GM12878 (cell line): Measurements from ENCODE around the gene BSCL2. TPM values are rescaled to one million over a fixed set of nuclear protein-coding genes. Genes with fewer than 3 reads are reported as not detected.
A peak's percentile ranks its signal among the peaks of the same experiment; 100 is the strongest.

Experiments
- BCL3 ChIP-seq: IDR thresholded peaks from 2 replicates; pipeline ENCODE4 v1.6.1; 2011; ENCODE audit warnings: borderline replicate concordance, low read depth, mild to moderate bottlenecking, moderate library complexity, low read length; ENCODE audit not compliant: insufficient read depth, poor library complexity, severe bottlenecking
- CREB1 ChIP-seq: IDR thresholded peaks from 2 replicates; pipeline ENCODE4 v1.6.1; 2012; ENCODE audit warnings: low read depth, mild to moderate bottlenecking, inconsistent platforms
- GABPA ChIP-seq: IDR thresholded peaks from 2 replicates; pipeline ENCODE4 v1.6.1; 2014; ENCODE audit warnings: antibody characterized with exemption, low read depth, mild to moderate bottlenecking, inconsistent platforms
- HCFC1 ChIP-seq: fragments of 150-350 bp; IDR thresholded peaks from 2 replicates; pipeline ENCODE4 v1.6.1; 2014; ENCODE audit warnings: low read length
- POU2F2 ChIP-seq: IDR thresholded peaks from 3 replicates; pipeline ENCODE4 v1.6.1; 2011; ENCODE audit warnings: low read depth, mild to moderate bottlenecking, low read length, borderline replicate concordance
- RCOR1 ChIP-seq: conservative IDR thresholded peaks from 2 replicates; pipeline ENCODE4 v1.6.1; 2012; ENCODE audit warnings: low read depth, low read length, improper control_type of control experiment
- RUNX3 ChIP-seq: IDR thresholded peaks from 2 replicates; pipeline ENCODE4 v1.6.1; 2012; ENCODE audit warnings: low read length, inconsistent platforms
- SKIL ChIP-seq: fragments of 450-650 bp; IDR thresholded peaks from 2 replicates; pipeline ENCODE4 v1.6.1; 2017; ENCODE audit warnings: mild to moderate bottlenecking, low read depth, inconsistent platforms; ENCODE audit not compliant: poor library complexity, severe bottlenecking
- SMC3 ChIP-seq: IDR thresholded peaks from 2 replicates; pipeline ENCODE4 v1.6.1; 2011; ENCODE audit warnings: low read length, improper control_type of control experiment, borderline replicate concordance
- STAT3 ChIP-seq: IDR thresholded peaks from 2 replicates; pipeline ENCODE4 v1.6.1; 2011; ENCODE audit warnings: low read depth, low read length, improper control_type of control experiment
- WRNIP1 ChIP-seq: IDR thresholded peaks from 2 replicates; pipeline ENCODE4 v1.6.1; 2011; ENCODE audit warnings: low read depth, low read length, improper control_type of control experiment, borderline replicate concordance
- ZBTB33 ChIP-seq: fragments of 450-650 bp; IDR thresholded peaks from 2 replicates; pipeline ENCODE4 v1.6.1; 2017; ENCODE audit warnings: mild to moderate bottlenecking
- ZNF217 ChIP-seq: fragments of 450-650 bp; IDR thresholded peaks from 2 replicates; pipeline ENCODE4 v1.6.1; 2017; ENCODE audit warnings: antibody characterized with exemption, mild to moderate bottlenecking
- polyA plus RNA-seq, 11 experiments: library from polyadenylated mRNA; depleted of rRNA in 4 of 11; unstranded in 6 of 11; stranded (reverse) in 5 of 11; fragments of >200 nt; fragmentation: Nextera tagmentation in 4 of 11; fragmentation: Illumina TruSeq in 1 of 11; extraction: Ambion mirVana in 4 of 11; extraction: Trizol in 1 of 11; gene quantifications; 1 replicate in 1 of 11; 2 replicates in 10 of 11; pipeline versions ENCODE4 v1.2.1 to v1.2.3, GENCODE V29; 2011 to 2016; ENCODE audit warnings: inconsistent platforms in 2 of 11, missing spikeins in 2 of 11, low read depth in 1 of 11
- total RNA-seq, 4 experiments: library from RNA; depleted of rRNA in 3 of 4; stranded (reverse); fragments of >200 nt in 3 of 4; fragmentation: Illumina TruSeq in 1 of 4; extraction: Trizol in 1 of 4; gene quantifications; 2 replicates each; pipeline versions ENCODE4 v1.2.1 to v1.2.3, GENCODE V29; 2013 to 2021
- TF ChIP-seq, protein P1 (sequence below): fragments of 450-650 bp; IDR thresholded peaks from 2 replicates; pipeline ENCODE4 v1.6.1; 2017; ENCODE audit warnings: low read depth, mild to moderate bottlenecking, moderate library complexity

The BSCL2 gene
- total and polyA plus RNA-seq, 10 of the 15 experiments (the other 5 are each of a cell fraction or from before 2014, with no cell fraction given) = 12.3 to 57.9 (median 21.8) TPM

DNA sequence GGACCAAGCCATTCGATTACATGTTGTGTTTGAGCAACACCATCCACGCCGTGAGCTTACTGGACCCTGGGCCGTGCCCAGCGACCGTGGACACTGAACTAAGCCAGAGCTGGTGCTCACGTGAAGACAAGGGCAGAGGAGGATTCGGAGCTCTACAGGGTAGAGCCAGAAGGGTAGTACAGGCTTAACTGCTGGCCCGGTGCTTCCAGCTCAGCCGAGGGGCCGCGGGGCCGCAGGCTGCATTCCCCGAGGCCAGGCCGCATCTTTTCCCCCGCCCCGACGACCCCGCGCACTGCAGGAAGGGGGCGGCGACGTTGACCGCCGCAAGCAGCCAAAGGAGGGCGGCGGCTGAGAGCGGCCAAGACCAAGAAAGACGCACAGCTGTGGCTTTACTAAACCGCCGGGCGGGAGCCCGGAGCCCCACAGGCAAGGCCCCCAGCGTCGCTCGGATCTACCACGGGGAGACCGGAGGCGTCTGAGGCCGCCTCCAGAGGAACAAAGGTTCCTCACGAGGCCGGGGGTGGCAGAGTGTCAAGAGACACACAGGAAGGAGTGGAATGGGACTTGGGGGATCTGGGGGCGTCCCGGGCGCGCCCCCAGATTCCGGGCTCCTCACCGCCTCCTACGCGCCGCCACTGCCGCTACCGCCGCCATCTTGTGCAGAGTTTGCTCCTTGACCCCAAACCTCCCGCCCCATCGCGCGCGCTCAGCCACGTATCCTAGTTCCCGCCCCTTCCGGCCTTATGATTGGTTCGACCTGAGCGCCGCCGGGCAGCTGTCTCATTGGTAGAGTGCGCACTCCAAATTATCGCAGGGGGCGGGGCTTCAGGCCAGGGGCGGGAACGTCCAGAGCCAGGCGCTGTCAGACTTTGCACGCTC lies 61.0 kb downstream of the BSCL2 start, which contains the start of gene GANAB (continued):
- no peak for TF ChIP-seq STAT3
- TF ChIP-seq HCFC1 = no peak
- TF ChIP-seq, protein P1, sequence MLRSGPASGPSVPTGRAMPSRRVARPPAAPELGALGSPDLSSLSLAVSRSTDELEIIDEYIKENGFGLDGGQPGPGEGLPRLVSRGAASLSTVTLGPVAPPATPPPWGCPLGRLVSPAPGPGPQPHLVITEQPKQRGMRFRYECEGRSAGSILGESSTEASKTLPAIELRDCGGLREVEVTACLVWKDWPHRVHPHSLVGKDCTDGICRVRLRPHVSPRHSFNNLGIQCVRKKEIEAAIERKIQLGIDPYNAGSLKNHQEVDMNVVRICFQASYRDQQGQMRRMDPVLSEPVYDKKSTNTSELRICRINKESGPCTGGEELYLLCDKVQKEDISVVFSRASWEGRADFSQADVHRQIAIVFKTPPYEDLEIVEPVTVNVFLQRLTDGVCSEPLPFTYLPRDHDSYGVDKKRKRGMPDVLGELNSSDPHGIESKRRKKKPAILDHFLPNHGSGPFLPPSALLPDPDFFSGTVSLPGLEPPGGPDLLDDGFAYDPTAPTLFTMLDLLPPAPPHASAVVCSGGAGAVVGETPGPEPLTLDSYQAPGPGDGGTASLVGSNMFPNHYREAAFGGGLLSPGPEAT = peak; percentile 84
- TF ChIP-seq SMC3 = no peak
- peak; percentile 86 for TF ChIP-seq BCL3
- no peak for TF ChIP-seq SKIL
- peak; percentile 64 for TF ChIP-seq RUNX3
- no peak for TF ChIP-seq ZNF217
- TF ChIP-seq WRNIP1 = no peak
- no peak for TF ChIP-seq RCOR1
- TF ChIP-seq GABPA = peak; percentile 81
- peak; percentile 79; the same call in 2 of the 3 replicates for TF ChIP-seq POU2F2
- peak; percentile 94 for TF ChIP-seq CREB1
- TF ChIP-seq ZBTB33 = no peak
- TF ChIP-seq, all 136 proteins: peak for 47
